Right lobe of liver (tissue), 4 donors: ENCODE measurements around the gene C3orf52.

Experiments used
- POLR2A ChIP-seq: fragments of 450-650 bp; IDR thresholded peaks from one replicate; pipeline ENCODE4 v1.6.1; 2017; ENCODE audit warnings: antibody characterized with exemption, mild to moderate bottlenecking
- TF ChIP-seq, protein P1 (sequence below), 4 donors: fragments of 200-600 bp in 3 of 4; fragments of 450-650 bp in 1 of 4; IDR thresholded peaks; one replicate each; pipeline versions ENCODE4 v1.5.1 to v1.8.0; 2016 to 2022; ENCODE audit warnings: antibody characterized with exemption in 4 of 4, mild to moderate bottlenecking in 2 of 4
- donor health status: DM: no; HTN: no; CAD: no.
- donor health status: DM: no; HTN: no; CAD: no.
- donor health status: DM: no; HTN: yes; CAD: no.

DNA sequence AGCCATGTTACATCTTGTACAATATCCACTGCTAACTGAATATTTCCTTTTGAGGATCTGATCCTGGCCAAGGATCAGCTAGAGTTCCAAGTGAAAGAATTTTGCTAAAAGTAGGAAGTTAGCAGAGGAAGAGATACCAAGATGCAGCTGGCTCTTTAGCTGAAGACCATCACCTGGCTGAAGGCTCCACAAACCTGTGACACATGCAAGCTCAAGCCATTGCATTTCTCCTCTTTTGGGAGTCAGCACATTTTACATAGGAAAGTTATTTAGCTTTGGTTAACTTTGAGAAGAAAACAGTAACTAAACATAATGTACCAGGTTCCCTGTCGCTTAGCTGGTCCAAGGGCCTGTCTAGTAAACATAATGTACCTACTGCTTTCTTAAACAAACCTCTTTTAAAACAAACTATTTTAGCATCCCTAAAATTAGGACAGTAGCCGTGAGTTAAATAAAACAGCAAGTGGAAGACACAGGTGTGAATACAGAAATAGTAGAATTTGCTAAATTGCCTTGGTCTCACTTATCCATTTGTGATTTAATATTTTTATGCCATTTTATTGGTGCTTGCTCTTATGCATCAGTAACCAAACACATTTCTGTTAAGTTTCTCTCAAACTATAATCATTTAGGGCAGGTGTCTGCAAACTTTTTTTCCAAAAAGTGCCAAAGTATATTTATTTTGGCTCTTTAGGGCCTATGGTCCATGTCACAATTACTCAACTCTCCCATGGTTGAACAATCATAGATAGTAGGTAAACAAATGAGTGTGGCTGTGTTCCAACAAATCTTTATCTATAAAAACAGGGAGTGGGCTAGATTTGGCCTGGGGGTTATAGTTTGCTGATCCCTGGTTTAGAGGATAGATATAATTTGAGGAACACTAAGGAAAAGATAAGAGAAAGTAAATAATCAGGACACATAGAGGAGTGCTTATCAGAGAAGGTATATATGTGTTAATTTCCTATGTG, 35.7 kb downstream of the C3orf52 start:
- TF ChIP-seq, protein P1, sequence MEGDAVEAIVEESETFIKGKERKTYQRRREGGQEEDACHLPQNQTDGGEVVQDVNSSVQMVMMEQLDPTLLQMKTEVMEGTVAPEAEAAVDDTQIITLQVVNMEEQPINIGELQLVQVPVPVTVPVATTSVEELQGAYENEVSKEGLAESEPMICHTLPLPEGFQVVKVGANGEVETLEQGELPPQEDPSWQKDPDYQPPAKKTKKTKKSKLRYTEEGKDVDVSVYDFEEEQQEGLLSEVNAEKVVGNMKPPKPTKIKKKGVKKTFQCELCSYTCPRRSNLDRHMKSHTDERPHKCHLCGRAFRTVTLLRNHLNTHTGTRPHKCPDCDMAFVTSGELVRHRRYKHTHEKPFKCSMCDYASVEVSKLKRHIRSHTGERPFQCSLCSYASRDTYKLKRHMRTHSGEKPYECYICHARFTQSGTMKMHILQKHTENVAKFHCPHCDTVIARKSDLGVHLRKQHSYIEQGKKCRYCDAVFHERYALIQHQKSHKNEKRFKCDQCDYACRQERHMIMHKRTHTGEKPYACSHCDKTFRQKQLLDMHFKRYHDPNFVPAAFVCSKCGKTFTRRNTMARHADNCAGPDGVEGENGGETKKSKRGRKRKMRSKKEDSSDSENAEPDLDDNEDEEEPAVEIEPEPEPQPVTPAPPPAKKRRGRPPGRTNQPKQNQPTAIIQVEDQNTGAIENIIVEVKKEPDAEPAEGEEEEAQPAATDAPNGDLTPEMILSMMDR (IDR thresholded peaks at IDR 0.05): no peak
- TF ChIP-seq POLR2A: no peak
